SHP77 treated with DMSO at 0.1 percent for 48 hours (cell line): Measurements from ENCODE around the gene USP9X.
"Not testable (repeated sequence)": the region's sequence is repeated elsewhere in the genome, so short reads cannot be mapped to it uniquely, and the experiment has no call there.

Source experiments
- DNase-seq: peaks from one replicate; lab custom pipeline; 2025; lab: John Stamatoyannopoulos, UW

Gene USP9X

GRCh38 chrX:41282307-41282706, 197.1 kb downstream of the USP9X start:
- DNase-seq, result not testable (repeated sequence)

DNA sequence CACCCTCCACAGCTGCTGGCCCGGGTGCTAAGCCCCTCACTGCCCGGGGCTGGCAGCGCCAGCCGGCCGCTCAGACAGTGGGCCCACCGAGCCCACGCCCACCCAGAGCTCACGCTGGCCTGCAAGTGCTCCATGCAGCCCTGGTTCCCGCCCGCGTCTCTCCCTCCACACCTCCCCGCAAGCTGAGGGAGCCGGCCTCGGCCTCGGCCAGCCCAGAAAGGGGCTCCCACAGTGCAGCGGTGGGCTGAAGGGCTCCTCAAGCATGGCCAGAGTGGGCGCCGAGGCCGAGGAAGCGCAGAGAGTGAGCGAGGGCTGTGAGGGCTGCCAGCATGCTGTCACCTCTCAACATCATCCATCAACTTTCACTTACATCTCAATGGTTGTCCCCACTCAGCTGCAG, 200.7 kb downstream of the USP9X start:
- not testable (repeated sequence) for DNase-seq
